Testis (tissue), 2 donors: ENCODE measurements around the gene SYTL1.

Experiments
- CTCF ChIP-seq, 3 experiments: fragments of 450-650 bp in 2 of 3; fragments of 200-600 bp in 1 of 3; sonication (generic) in 1 of 3; IDR thresholded peaks; one replicate each; pipeline ENCODE4 v1.5.1; 2016 to 2019; ENCODE audit warnings: antibody characterized with exemption in 3 of 3, mild to moderate bottlenecking in 2 of 3, moderate library complexity in 1 of 3
- POLR2A ChIP-seq: fragments of 450-650 bp; IDR thresholded peaks from one replicate; pipeline ENCODE4 v1.6.1; 2017; ENCODE audit warnings: antibody characterized with exemption, mild to moderate bottlenecking, moderate library complexity

- no peak for TF ChIP-seq CTCF (IDR thresholded peaks at IDR 0.05)
- no peak for TF ChIP-seq POLR2A
These were observed 3.5 kb downstream of the SYTL1 start for GRCh38 chr1:27345272-27345671.
